ENCODE data around the gene ZKSCAN3. TPM values are rescaled to one million over a fixed set of nuclear protein-coding genes. Genes with fewer than 3 reads are reported as not detected.
A peak's percentile ranks its signal among the peaks of the same experiment; 100 is the strongest.

ZKSCAN3 gene
- total RNA-seq, 1 experiment from 2014 or later = 1.9 TPM

- POLR2A ChIA-PET (ENCODE audit: unreplicated experiment) = no interaction called here
- peak overlapping the region; percentile 78; the same call in 1 of the 2 replicates for H3K4me3 ChIP-seq (ENCODE audit: low read length)
These were observed 34.4 kb downstream of the ZKSCAN3 start for GRCh38 chr6:28384143-28384533.

DNA sequence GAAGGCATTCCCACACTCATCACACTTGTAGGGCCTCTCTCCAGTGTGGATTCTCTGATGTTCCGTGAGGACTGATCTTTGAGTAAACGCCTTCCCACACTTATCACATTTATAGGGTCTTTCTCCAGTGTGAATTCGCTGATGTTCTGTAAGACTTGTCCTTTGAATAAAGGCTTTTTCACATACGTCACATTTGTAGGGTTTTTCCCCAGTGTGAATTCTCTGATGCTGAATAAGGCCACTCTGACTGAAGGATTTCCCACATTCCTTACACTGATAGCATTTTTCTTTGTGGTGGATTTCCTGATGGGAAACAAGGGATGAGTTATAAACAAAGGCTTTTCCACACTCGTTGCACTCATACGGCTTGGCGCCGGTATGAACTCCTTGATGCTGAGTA, 40.9 kb downstream of the ZKSCAN3 start:
- ChIA-PET POLR2A (ENCODE audit: unreplicated experiment) (no interaction called here), CTCF (no interaction called here)
- no peak overlapping the region for H2AFZ ChIP-seq (ENCODE audit: low read length)
- H3K36me3 ChIP-seq (ENCODE audit: low read depth, low read length) = no peaks in the 10 kb centered on the region
- no TSS peak for BruUV-seq (replicated peaks)
- H3K9me3 ChIP-seq (ENCODE audit: low read length) = no peaks in the 10 kb centered on the region
- H3F3A ChIP-seq (ENCODE audit: low read length, unreplicated experiment) = no peaks in the 10 kb centered on the region
- H3K9ac ChIP-seq (ENCODE audit: low read length) = no peak overlapping the region
- no peaks in the 10 kb centered on the region for H3K27me3 ChIP-seq (ENCODE audit: low read length)
- no peak for TF ChIP-seq CTCF (conservative IDR thresholded peaks at IDR 0.05; ENCODE audit: low read depth, low read length)
- no peak for TF ChIP-seq EZH2phosphoT487 (IDR thresholded peaks at IDR 0.05; ENCODE audit: borderline replicate concordance, low read length)
- TF ChIP-seq EZH2 (IDR thresholded peaks at IDR 0.05; ENCODE audit: low read length, unreplicated experiment) = no peak
- H4K20me1 ChIP-seq (ENCODE audit: low read length) = no peaks in the 10 kb centered on the region
- intact Hi-C loops (cut with micrococcal nuclease) = loop anchor here (10.0 kb wide), 1 partner anchor 194 kb away; a partner anchor contains a TSS
- H3K27ac ChIP-seq (ENCODE audit: low read length) = no peak overlapping the region
- H3K4me1 ChIP-seq (ENCODE audit: insufficient read depth, low read length) = no peaks in the 10 kb centered on the region
- no peaks in the 10 kb centered on the region for H3K79me2 ChIP-seq (ENCODE audit: low read length)
- ATAC-seq (no peak), DNase-seq (no peak)
- no peaks in the 10 kb centered on the region for H3K9me2 ChIP-seq (replicated peaks; ENCODE audit: low read length)
- no peak overlapping the region for H3K4me2 ChIP-seq (ENCODE audit: low read length)
- no peak overlapping the region for H3K4me3 ChIP-seq (ENCODE audit: low read length)

More at GRCh38 chr6:28384143-28384533, 34.4 kb downstream of the ZKSCAN3 start:
- DNase-seq (no peak), ATAC-seq (no peak)
- Histone ChIP-seq H3K9ac (ENCODE audit: low read length) (no peak overlapping the region), H3K4me2 (ENCODE audit: low read length) (peak overlapping the region; percentile 85), H2AFZ (ENCODE audit: low read length) (peak overlapping the region; percentile 91; the same call in 1 of the 2 replicates), H3K9me2 (replicated peaks; ENCODE audit: low read length) (no peaks in the 10 kb centered on the region), H3K27ac (ENCODE audit: low read length) (no peak overlapping the region), H3K79me2 (ENCODE audit: low read length) (no peaks in the 10 kb centered on the region), H3K27me3 (ENCODE audit: low read length) (no peaks in the 10 kb centered on the region), H4K20me1 (ENCODE audit: low read length) (no peaks in the 10 kb centered on the region), H3K4me1 (ENCODE audit: insufficient read depth, low read length) (peaks cover 12% of the 10 kb centered on the region), H3K9me3 (ENCODE audit: low read length) (no peaks in the 10 kb centered on the region), H3F3A (ENCODE audit: low read length, unreplicated experiment) (no peaks in the 10 kb centered on the region), H3K36me3 (ENCODE audit: low read depth, low read length) (peaks cover under 1% of the 10 kb centered on the region; the same call in 1 of the 2 replicates)
- CTCF ChIA-PET = interaction anchor here (1.4 kb wide), 2 partner anchors 28 to 279 kb away, joined by 4 to 13 read pairs; no protein-coding TSS in a partner anchor
- TF ChIP-seq CTCF (conservative IDR thresholded peaks at IDR 0.05; ENCODE audit: low read depth, low read length) = no peak
- no peak for TF ChIP-seq EZH2phosphoT487 (IDR thresholded peaks at IDR 0.05; ENCODE audit: borderline replicate concordance, low read length)
- TF ChIP-seq EZH2 (IDR thresholded peaks at IDR 0.05; ENCODE audit: low read length, unreplicated experiment) = no peak
- BruUV-seq (replicated peaks) = no TSS peak
- intact Hi-C loops (cut with micrococcal nuclease) = loop anchor here (5.0 kb wide), 1 partner anchor 158 kb away; no protein-coding TSS in a partner anchor

GRCh38 chr6:28393912-28394662, 44.3 kb downstream of the ZKSCAN3 start:
- Histone ChIP-seq H2AFZ (ENCODE audit: low read length) (no peak overlapping the region), H3K36me3 (ENCODE audit: low read depth, low read length) (no peaks in the 10 kb centered on the region), H4K20me1 (ENCODE audit: low read length) (no peaks in the 10 kb centered on the region), H3K27ac (ENCODE audit: low read length) (no peak overlapping the region), H3K4me1 (ENCODE audit: insufficient read depth, low read length) (peaks cover 7% of the 10 kb centered on the region; the same call in 1 of the 2 replicates), H3K27me3 (ENCODE audit: low read length) (no peaks in the 10 kb centered on the region), H3K9me2 (replicated peaks; ENCODE audit: low read length) (no peaks in the 10 kb centered on the region), H3K9me3 (ENCODE audit: low read length) (no peaks in the 10 kb centered on the region), H3K79me2 (ENCODE audit: low read length) (no peaks in the 10 kb centered on the region), H3K9ac (ENCODE audit: low read length) (no peak overlapping the region), H3K4me2 (ENCODE audit: low read length) (no peak overlapping the region), H3F3A (ENCODE audit: low read length, unreplicated experiment) (no peaks in the 10 kb centered on the region), H3K4me3 (ENCODE audit: low read length) (no peak overlapping the region)
- ChIA-PET CTCF (no interaction called here), POLR2A (ENCODE audit: unreplicated experiment) (no interaction called here)
- peak; percentile 64 for DNase-seq
- intact Hi-C loops (cut with micrococcal nuclease) = loop anchor here (1.0 to 10.0 kb wide), 2 partner anchors 191 to 292 kb away; a partner anchor contains a TSS
- no TSS peak for BruUV-seq (replicated peaks)
- ATAC-seq = peak; percentile 61
- TF ChIP-seq CTCF (conservative IDR thresholded peaks at IDR 0.05; ENCODE audit: low read depth, low read length) (peak; percentile 73), EZH2 (IDR thresholded peaks at IDR 0.05; ENCODE audit: low read length, unreplicated experiment) (no peak), EZH2phosphoT487 (IDR thresholded peaks at IDR 0.05; ENCODE audit: borderline replicate concordance, low read length) (no peak)
